ENCODE data around the gene SYPL1.

GRCh38 chr7:106064771-106065574 lies 47.1 kb downstream of the SYPL1 start:
- TF ChIP-seq TCF7L2 (IDR thresholded peaks at IDR 0.05; ENCODE audit: borderline replicate concordance, extremely low read depth, insufficient read depth, insufficient read length) (no peak), CTCF (IDR thresholded peaks at IDR 0.05 in 2 of 3, conservative IDR thresholded peaks at IDR 0.05 in 1 of 3; ENCODE audit: borderline replicate concordance in 1 of 3, insufficient read depth in 1 of 3, low read depth in 2 of 3, low read length in 2 of 3) (0 out of 6 replicates have a peak, but pooled peaks of 1 of the 3 experiments have one; percentile 4), POLR2A (IDR thresholded peaks at IDR 0.05; ENCODE audit: borderline replicate concordance, extremely low read depth, insufficient read depth, insufficient read length) (peak; percentile 35), ZBTB33 (IDR thresholded peaks at IDR 0.05; ENCODE audit: extremely low read depth, insufficient replicate concordance, low read length) (no peak), EZH2phosphoT487 (IDR thresholded peaks at IDR 0.05; ENCODE audit: borderline replicate concordance) (no peak)

All from HCT116 (cell line).